ENCODE measurements around the gene PSAT1.

The PSAT1 gene

DNA sequence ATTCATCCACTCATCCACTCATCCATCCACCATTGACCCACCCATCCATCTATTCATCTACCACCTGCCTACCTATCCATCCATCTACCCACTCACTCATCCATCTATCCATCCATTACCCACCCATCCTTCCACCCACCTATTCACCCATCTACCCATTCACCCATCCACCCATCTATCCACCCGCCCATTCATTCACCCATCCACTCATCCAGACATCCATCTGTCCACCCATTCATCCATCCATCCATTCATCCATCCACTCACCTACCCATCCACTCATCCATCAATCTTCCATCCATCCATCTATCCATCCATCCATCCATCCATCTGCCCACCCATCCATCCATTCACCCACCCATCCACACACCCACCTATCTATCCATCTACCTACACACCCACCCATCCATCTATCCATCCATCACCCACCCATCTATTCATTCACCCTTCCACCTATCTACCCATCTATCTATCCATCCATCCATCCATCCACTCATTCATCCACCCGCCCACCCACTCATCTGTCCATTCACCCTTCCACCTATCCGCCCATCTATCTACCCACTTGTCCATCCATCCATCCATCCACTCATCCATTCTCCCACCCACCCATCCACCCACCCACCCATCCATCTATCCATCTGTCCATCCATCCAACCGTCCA is 23.2 kb downstream of the PSAT1 start:
- no peak for DNase-seq

DNA sequence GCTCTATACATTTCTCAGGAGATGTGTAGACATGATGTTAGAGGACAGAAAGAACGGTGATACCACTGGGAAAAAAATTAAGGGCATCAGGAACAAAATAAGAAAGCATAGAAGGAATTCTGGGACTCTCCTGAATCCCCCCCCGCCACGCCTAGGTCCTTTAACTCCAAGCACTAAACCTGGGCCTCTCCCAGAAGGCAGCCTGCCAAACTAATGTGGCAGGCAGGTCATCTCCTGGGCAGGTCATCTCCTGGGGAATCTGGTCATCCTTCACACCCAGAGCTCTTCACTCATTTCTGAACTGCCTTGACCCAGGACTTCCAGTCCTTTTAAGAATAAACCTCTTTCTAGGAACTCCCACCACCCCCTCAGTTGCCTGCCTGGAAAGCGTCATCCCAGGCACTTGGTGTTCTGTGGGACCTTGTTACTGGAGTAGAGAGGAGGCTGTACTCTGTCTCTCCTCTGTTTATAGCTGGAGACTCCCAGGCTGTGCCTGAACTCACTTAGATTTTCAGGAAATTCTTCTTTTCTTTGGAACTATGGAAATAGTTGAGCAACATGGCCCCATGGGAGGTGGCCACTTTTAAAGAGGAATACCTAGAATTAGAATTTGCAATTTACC is 24.1 kb downstream of the PSAT1 start:
- DNase-seq: no peak

DNA sequence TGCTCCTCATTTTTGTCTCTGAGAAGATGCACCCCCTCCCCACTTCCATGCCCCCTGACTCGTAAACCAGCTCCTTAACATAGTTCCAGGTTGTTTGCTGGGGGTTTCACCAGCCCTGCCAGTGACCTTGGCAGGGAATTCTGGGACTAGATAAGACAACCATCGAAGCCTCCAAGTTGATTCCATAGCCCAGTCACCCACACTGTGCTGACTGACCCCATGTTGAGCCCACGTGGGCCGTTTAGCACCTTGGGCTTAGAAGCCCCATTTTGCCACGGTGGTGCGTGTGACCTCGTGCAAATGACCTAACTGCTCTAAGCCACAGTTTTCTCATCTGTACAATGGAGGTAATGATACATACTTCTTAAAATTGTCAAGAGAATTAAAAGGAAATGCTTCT is 24.6 kb downstream of the PSAT1 start:
- no peak for DNase-seq

DNA sequence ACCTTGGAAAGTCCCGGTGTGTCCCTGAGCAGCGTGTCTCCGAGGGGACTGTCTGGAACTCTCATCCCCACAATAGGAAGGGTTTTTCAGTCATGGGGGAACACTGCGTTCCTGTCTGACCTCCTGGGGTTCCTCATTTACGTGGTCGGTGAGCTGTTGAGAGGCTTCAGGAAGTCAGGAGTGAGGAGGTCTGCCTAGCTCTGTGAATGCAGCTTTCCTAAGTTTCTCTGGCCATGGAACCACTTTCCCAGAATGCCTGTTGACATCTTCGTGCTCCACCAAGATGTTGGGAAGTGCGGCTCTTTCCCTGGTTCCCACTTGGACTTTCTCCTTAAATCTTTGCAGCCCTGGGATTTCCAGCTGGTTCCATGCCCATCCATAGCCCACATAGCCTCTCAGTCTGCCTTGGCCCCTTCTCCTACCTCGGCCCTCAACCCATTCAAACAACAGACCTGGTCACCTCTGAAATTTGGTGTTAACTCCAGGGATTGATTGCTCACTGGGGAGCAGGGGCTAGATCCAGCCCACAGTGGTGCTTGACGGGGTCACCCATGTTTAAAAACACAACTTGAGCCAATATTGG is 27.2 kb downstream of the PSAT1 start:
- DNase-seq: no peak

DNA sequence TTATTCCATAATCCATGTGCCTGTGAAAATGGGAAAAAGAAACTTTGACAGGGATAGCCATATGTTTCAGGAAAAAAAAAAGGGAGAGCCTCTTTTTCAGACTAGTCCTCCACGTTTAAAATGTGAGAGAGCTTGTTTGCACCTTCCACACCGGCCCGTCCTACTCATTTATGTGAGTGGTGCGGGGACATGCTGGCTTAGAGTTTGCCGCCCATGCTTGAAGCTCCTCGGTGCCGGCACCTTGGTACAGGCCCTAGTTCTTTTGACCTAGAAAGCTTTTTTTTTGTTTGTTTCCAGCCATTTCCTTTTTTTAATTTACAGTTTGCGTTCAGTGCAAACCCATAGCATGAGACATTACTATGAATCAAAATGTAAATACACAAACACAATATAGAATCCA is 27.8 kb downstream of the PSAT1 start:
- DNase-seq: no peak

DNA sequence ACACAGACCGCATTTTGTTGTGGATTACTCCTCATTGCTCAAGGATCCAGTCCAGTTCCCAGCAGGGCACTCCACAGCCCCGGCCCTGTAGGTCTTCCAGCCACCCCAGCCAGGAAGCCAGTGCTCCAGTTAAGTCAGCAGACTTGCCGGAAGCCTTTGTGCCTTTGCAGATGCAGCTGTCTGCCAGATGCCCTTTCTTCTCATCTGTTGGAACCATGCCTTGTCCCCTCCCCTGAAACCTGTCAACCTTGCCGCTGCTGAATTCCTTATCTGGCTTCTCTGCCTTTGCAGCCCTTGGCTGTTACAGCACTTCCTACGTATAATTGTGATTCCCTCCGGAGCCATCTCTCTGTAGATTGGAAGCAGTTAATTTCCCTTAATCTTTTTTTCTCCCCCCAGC is 28.4 kb downstream of the PSAT1 start:
- no peak for DNase-seq

DNA sequence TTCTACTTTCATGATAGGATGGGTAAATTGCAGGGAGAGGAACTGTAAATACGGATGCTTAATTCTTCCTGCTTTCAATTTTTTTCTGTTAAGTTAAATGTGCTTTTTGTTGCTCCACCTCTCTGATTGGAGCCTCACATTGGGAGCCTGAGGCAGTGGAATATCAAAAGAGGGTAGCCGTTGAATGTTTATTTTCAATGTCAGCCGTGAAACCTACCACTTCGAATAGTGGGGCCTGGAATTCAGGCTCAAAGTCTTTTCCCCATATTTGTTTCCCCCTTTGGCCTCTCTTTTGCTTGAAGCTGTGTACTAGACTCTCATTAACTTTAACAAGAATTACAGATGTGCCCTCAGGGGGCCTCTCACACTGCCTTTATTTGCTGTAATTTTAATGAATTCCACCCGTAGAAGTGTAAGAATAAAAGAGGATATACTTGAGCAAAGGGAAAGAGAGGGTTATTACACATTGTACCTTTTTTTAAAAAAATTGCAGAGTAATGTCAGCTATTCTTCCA is 29.0 kb downstream of the PSAT1 start:
- DNase-seq: no peak

DNA sequence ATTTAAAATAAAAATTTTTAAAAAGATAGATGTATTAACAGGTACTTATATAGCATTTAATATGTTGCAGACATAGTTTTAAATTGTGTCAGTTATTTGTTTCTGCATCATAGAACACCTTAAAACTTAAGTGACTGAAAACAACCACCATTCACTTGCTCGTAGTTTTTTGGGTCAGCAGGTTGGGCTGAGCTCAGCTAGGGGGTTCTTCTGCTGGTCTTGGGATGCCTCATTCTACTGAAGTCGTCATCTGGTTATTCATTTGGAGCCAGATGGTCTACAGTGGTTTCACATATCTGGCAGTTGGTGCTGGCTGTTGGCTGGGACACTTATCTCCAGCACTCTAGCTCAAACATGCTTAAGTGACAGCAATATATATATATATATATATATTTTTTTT is 29.6 kb downstream of the PSAT1 start:
- no peak for DNase-seq

DNA sequence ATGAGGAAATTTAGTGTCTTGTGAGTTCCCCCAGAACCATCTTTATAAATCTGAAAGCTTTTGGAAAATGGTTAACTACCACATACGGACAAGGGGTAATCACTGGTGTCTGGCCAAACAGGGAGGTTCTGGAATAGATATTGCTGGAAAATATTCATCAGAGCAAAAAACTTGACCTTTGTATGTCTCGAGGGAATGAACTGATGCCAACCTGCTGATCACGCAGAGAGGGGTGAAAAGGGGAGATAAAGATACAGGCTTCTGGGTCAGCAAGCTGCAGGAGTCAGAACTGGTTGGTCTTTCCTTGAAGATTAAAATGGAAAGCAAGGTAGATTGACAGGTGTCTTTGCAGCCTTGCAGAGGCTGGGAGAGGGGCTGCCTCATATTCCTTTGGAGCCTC is 35.5 kb downstream of the PSAT1 start:
- DNase-seq: no peak

DNA sequence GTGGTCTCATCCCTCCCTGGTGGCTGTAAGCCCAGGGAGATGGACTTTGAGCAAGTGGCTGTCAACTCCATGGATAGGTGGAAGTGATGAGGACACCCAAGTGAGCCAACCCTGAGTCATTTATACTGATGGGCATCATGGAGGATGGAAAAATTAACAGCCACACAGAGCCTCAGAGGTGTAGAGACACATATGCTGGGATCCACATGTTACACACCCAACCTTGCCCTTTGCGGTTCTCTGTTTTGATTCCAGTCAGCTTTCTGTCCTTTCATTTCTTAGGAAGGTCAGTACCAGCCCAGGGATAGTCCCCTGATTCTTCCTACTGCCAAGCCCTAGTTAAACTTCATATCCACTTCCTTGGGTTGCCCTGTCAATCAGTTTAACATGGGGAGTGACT is 51.9 kb downstream of the PSAT1 start:
- no peak for DNase-seq

DNA sequence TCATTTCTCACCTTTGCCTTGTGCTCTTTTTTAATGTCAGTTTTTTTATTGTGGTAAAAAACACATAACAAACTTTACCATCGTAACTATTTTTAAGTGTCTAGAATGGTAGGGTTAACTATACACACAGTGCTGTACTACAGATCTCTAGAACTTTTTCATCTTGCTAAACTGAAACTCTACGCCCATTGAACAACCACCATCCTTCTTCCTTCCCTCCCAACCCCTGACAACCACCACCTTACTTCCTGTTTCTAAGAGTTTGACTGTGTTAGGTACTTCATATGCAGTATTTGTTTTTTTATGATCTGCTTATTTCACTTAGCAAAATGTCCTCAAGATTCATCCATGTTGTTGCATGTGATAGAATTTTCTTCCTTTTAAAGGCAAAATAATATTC is 54.9 kb downstream of the PSAT1 start:
- DNase-seq: no peak

DNA sequence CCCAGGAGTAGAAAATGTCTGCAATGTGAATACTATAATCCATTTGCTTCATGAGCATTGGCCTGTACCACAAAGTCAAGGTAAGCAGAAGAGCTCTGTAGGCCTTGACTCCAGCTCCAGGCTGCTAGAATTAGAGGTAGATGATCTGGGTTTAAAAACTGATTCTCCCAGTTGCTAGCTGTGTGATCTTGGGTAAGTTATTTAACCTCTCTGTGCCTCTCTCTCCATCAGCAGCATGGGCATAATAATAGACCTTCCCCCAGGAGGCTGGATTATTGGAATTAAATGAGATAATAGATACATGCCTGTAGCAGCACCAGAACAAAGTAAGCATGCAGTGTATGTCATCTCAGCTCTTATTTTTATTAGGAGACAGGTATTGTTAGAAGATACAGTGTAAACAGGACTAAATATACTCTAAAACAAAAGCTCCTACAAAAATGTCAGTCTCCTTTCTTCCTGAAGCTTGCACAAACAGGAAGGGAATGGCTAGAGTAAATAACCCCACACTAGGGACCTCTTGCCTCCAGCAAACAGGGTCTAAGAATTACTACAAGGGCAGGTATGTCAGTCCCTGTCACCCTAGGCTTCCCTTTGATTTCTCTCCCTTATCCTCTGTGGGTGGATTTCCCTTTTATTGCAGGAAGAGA is 57.5 kb downstream of the PSAT1 start:
- DNase-seq: no peak

DNA sequence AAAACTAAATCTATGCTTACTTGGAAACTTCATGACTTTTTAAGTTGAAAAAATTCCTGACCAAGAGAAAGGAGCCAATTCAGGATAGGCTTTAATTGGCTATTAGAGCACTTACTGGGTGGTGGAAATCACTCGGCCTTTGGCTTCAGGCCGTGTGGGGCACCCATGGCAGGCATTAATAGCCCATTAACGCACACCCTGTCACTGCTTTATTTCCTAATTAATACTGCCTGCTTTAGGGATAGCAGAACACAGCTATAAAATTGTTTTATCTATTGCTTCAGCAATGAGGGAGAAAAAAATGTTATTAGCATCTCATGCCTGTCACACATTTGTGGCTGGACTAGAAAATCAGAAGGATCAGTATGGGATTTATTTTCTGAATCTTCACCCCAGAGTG is 58.1 kb downstream of the PSAT1 start:
- DNase-seq: no peak

DNA sequence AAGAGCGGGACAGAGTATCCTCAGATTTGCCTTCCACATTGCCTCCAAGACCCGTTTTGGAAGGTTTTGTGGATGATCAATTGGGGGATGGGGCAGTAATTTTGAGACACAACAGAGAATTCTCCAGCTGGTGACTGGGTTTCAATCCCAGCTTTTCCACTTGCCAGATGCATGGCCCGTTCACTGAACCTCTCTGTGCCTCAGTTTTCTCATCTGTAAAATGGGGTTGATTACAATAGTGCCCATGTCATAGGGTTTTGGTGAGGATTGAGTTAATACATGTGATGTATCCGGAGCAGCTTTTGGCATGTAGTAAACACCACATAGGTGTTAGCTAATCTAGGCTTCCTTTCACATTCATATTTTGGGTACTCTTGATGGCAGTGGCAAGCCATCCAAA is 59.7 kb downstream of the PSAT1 start:
- no peak for DNase-seq

DNA sequence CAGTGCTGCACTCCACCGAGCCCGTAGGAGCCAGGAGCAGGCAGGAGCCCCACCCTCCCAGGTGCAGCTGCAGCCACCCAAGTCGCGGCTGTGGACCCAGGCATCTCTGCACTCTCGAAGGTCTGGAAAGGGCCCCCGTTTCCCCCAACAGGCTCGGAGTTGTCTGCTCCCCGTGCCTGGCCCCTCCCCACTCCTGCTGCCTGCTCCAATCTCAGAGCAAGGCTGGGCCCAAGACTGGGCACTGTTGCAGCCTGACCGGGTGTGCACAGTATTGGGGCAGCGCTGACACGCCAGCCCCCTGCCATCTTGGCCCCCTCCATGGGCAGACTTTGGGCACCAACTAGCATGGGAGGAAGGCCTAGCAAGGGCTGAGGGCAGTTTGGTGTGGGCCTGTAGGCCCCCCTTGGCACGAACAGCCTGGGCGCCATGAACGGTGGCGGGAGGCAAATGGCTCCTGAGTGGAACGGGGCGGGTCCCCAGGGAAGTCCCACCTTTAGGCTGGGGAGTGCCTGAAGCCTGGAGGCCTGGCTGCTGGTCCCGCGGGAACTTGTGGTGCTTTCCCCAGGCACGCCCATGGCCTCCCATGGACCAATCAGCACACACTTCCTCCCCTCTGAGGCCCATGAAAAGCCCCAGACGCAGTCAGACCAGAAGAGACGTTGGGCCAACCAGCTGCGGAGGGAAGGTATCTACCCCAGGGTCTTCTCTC is 60.4 kb downstream of the PSAT1 start:
- no peak for DNase-seq

DNA sequence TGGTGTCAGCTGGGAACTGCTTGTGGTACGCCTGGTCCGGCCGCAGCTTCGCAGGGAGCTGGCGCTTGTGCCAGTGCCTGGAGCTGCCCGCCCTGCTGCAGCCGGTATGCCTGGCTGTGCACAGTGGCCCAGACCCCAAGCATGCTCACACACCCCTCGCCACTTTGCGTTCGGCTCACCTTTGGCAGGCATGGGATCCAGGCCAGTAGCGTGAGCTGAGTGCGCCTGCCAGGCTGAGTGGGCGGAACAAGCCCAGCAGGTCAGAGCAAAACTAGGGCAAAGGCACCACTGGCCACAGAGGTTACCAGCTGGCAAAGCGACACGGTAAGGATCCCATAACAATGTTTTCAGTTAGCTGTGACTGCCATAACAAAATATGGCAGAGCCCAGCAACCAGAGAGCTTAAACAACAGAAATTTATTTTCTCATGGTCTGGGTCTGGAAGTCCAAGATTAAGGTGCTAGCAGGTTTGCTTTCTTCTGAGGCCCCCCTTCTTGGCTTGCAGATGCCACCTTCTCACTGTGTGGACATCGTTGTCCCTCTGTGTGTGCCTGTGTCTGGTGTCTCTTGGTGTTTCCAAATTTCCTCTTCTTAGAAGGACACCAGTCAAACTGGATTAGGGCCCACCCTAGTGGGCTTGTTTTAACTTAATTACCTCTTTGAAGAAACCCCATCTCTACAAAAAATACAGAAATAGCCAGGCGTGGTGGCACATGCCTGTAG is 61.6 kb downstream of the PSAT1 start:
- no peak for DNase-seq

DNA sequence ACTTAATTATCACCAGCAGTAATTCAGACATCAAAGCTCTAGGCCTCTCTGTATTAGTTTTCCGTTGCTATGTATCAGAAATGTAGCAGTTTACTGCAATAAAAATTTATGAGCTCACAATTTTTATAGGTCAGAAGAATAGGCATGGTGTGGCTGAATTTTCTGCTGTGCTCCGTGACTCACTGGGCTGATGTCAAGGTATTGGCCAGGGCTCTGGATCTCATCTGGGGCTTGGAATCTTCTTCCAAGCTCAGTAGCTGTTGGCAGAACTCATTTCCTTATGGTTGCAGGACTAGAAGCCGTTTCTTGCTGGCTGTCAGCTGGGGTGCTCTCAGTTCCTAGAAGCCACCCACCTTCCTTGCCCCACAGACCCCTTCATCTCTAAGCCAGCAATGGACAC is 66.3 kb downstream of the PSAT1 start:
- no peak for DNase-seq

DNA sequence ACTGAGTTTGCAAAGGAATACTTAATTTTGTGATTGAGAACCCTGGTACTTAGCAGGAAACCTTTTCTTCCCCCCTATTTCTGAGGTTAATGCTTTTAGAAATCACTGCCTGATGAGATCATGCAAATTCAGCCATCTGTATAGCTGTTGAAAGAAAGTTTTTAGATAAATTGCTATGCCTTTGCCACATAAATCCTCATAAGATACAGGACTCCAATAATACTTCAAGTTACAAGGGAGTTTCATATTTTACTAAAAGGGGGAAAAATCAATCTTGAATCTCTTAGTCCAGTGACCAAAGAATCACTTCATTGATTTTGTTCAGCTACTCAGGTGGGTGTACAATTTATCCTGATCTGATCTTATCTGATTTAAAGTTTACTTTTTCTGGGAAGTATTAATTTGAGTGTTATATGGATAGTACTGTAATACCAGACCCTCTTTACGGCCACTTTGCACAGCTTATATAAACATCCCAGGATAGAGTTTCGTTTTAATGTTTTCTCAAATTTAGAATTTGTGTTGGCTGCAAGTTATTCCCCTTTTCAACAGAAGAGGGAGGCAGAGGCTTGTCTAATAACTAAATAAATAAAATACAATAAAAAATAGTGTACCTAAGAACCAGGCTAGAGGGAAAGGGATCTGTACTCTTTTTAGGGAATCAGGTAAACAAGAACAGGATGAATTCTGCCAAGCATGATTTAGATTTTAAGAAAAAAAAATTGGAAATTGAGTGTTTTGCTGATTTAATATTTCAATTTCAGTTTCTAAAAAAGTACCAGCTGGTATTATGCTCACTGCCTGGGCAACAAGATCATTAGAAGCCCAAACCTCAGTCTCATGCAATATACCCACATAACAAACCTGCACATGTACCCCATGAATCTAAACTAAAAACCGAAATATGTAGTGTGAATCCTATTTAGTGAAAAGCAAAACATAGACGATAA is 69.1 kb downstream of the PSAT1 start:
- peak; percentile 37 to 50 for DNase-seq

DNA sequence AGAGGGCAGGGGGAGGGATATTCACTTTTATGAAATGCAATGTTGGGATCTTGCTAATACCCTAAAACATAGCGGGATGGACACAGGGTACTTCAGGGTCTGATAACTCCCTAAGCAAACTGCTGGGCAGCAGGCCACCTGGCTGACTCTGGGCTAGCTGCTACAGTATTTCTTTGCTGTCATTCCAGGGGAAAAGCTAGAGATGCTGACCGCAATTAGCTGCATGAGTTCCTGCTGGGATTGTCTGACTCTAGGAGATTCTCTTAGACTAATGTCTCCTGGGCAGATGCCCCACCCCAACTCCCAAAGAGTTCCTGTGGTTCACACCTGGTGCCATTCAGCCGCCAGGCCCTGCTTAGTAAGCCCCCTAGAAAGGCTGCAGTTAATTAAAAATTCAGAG is 69.9 kb downstream of the PSAT1 start:
- no peak for DNase-seq

DNA sequence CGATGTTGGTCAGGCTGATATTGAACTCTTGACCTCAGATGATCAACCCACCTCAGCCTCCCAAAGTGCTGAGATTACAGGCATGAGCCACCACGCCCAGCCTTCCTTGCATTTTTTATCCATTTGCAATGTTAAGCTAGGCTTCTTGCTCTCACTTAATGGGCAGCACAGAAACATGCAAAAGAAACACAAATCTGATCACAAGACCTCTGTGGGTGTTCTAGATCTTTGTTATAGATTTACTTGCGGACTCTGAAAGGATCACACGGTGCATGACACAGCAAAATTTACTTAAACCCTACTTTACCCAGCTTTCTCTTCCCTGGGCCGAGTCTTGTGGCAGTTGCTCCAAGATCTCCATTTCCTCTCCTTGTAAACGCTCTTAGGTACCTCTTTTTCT is 71.3 kb downstream of the PSAT1 start:
- DNase-seq: no peak

DNA sequence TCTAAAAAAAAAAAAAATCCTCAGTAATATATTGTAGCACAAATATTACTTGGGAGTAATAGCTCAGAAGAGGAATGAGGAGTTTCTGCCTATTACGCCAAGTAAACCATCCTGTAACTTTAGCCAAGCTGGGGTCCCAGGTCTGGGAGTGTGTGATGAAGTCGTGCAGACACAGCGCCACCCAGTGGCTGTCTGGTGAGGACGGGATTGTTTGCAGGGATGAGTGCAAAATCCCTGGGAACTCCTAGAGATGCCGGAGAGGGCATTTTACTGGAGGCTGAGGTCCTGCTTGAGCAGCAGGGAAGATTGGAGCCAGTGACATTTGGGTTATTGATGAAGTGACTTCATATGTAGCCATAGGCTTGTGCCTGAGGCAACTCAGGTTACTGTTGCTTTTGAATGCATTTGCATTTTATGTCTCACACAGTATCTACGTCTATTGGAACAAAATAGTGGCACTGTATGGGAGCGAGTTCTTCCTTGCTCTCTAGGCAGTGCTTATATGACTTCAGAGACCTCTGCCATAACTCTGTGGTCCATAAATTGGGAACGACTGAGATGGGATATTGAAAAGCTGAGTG is 72.8 kb downstream of the PSAT1 start:
- DNase-seq: peak; percentile 62 to 65

Measured in Kasumi-1 (cell line).